GM12878 (cell line): ENCODE results near the gene ZNF3. TPM values are rescaled to one million over a fixed set of nuclear protein-coding genes. Genes with fewer than 3 reads are reported as not detected.

ENCODE experiments used
- BCL11A ChIP-seq: IDR thresholded peaks from 2 replicates; pipeline ENCODE4 v1.6.1; 2011; ENCODE audit warnings: low read depth, low read length
- FOXM1 ChIP-seq: IDR thresholded peaks from 2 replicates; pipeline ENCODE4 v1.6.1; 2012; ENCODE audit warnings: low read depth, mild to moderate bottlenecking, inconsistent platforms, low read length, moderate library complexity
- HDAC2 ChIP-seq: fragments of 200-600 bp; sonication (generic); IDR thresholded peaks from 2 replicates; pipeline ENCODE4 v1.6.1; 2017
- HDAC6 ChIP-seq: fragments of 200-600 bp; sonication (generic); IDR thresholded peaks from one replicate; pipeline ENCODE4 v1.8.0; 2017; ENCODE audit warnings: antibody characterized with exemption; ENCODE audit not compliant: unreplicated experiment
- IKZF2 ChIP-seq, 2 experiments: fragments of 450-650 bp; IDR thresholded peaks; 2 replicates each; pipeline ENCODE4 v1.6.1; 2017; ENCODE audit warnings: mild to moderate bottlenecking in 2 of 2, moderate library complexity in 2 of 2
- MEF2B ChIP-seq: fragments of 450-650 bp; IDR thresholded peaks from 2 replicates; pipeline ENCODE4 v1.6.1; 2018; ENCODE audit warnings: mild to moderate bottlenecking, moderate library complexity; ENCODE audit not compliant: partially characterized antibody, poor library complexity, severe bottlenecking
- MTA2 ChIP-seq: fragments of 450-650 bp; IDR thresholded peaks from 2 replicates; pipeline ENCODE4 v1.6.1; 2016; ENCODE audit warnings: low read depth, mild to moderate bottlenecking, moderate library complexity
- NFXL1 ChIP-seq: fragments of 450-650 bp; IDR thresholded peaks from 2 replicates; pipeline ENCODE4 v1.6.1; 2017; ENCODE audit warnings: antibody characterized with exemption, mild to moderate bottlenecking, borderline replicate concordance
- NFYB ChIP-seq: IDR thresholded peaks from 2 replicates; pipeline ENCODE4 v1.6.1; 2011; ENCODE audit warnings: low read depth, mild to moderate bottlenecking, low read length, improper control_type of control experiment, moderate library complexity; ENCODE audit not compliant: insufficient read depth
- POLR2A ChIP-seq: IDR thresholded peaks from 2 replicates; pipeline ENCODE4 v1.6.1; 2011; ENCODE audit warnings: low read depth, mild to moderate bottlenecking, low read length
- RBBP5 ChIP-seq: fragments of 200-600 bp; sonication (generic); conservative IDR thresholded peaks from 2 replicates; pipeline ENCODE4 v1.6.1; 2016
- RCOR1 ChIP-seq: conservative IDR thresholded peaks from 2 replicates; pipeline ENCODE4 v1.6.1; 2012; ENCODE audit warnings: low read depth, low read length, improper control_type of control experiment
- RUNX3 ChIP-seq: IDR thresholded peaks from 2 replicates; pipeline ENCODE4 v1.6.1; 2012; ENCODE audit warnings: low read length, inconsistent platforms
- SIN3A ChIP-seq: IDR thresholded peaks from 2 replicates; pipeline ENCODE4 v1.6.1; 2012; ENCODE audit warnings: low read depth, low read length, improper control_type of control experiment
- SPI1 ChIP-seq: IDR thresholded peaks from 2 replicates; pipeline ENCODE4 v1.6.1; 2011; ENCODE audit warnings: low read depth, mild to moderate bottlenecking, low read length, moderate library complexity, borderline replicate concordance; ENCODE audit not compliant: insufficient read depth
- TCF12 ChIP-seq: IDR thresholded peaks from 2 replicates; pipeline ENCODE4 v1.6.1; 2011; ENCODE audit warnings: low read depth, mild to moderate bottlenecking, low read length
- TCF3 ChIP-seq: IDR thresholded peaks from 2 replicates; pipeline ENCODE4 v1.6.1; 2012; ENCODE audit warnings: low read depth, mild to moderate bottlenecking, low read length, borderline replicate concordance; ENCODE audit not compliant: insufficient read depth
- polyA plus RNA-seq, 11 experiments: library from polyadenylated mRNA; depleted of rRNA in 4 of 11; unstranded in 6 of 11; stranded (reverse) in 5 of 11; fragments of >200 nt; fragmentation: Nextera tagmentation in 4 of 11; fragmentation: Illumina TruSeq in 1 of 11; extraction: Ambion mirVana in 4 of 11; extraction: Trizol in 1 of 11; gene quantifications; 1 replicate in 1 of 11; 2 replicates in 10 of 11; pipeline versions ENCODE4 v1.2.1 to v1.2.3, GENCODE V29; 2011 to 2016; ENCODE audit warnings: inconsistent platforms in 2 of 11, missing spikeins in 2 of 11, low read depth in 1 of 11
- total RNA-seq, 4 experiments: library from RNA; depleted of rRNA in 3 of 4; stranded (reverse); fragments of >200 nt in 3 of 4; fragmentation: Illumina TruSeq in 1 of 4; extraction: Trizol in 1 of 4; gene quantifications; 2 replicates each; pipeline versions ENCODE4 v1.2.1 to v1.2.3, GENCODE V29; 2013 to 2021
- TF ChIP-seq, protein P1 (sequence below): fragments of 450-650 bp; IDR thresholded peaks from 2 replicates; pipeline ENCODE4 v1.6.1; 2017; ENCODE audit warnings: low read depth, mild to moderate bottlenecking, moderate library complexity
- TF ChIP-seq, protein P2 (sequence below): fragments of 150-350 bp; IDR thresholded peaks from 2 replicates; pipeline ENCODE4 v1.6.1; 2016; ENCODE audit warnings: low read depth, low read length
- TF ChIP-seq, protein P3 (sequence below): IDR thresholded peaks from 2 replicates; pipeline ENCODE4 v1.6.1; 2012; ENCODE audit warnings: low read depth, low read length, improper control_type of control experiment
- TF ChIP-seq, protein P4 (sequence below): fragments of 450-650 bp; IDR thresholded peaks from 2 replicates; pipeline ENCODE4 v1.6.1; 2018; ENCODE audit warnings: mild to moderate bottlenecking, low read depth, moderate library complexity; ENCODE audit not compliant: partially characterized antibody

Gene ZNF3
- total and polyA plus RNA-seq, 10 of the 15 experiments (the other 5 are each of a cell fraction or from before 2014, with no cell fraction given) = 17.2 to 37.4 (median 29.4) TPM

DNA sequence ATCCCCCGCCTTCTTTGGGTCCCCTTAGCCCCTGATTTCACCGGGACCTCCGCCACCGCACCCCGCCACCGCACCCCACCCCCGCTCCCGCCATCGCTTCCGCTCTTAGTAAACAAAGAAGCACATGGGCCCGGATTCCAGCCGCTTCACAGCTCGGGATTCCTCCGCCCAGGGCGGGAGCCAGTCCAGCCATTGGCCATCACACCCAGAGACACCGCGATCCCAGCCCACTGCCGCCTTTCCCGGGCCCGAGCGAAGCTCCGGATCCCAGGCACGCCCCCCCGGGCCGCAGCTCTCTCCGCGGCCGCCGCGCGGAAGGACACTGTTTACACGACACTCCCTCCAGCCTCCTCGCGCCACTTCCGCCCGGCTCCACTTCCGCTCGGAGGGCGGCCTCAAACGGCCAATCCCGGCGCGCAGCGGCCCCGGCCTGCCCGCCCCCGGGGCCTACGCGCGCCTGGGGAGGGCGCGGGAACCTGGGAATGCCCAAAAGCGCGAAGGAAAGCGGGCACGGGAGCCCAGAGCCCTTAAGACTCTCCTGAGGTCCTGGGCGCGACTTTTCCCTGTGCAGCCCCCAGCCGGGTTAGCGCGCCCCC, 19.0 kb upstream of the ZNF3 start (continued):
- TF ChIP-seq IKZF2 (IDR thresholded peaks at IDR 0.05) (peak; percentile 79 to 88), SIN3A (peak; percentile 99), FOXM1 (peak; percentile 66; the same call in 1 of the 2 replicates), TCF3 (no peak; the same call in 1 of the 2 replicates), SPI1 (peak; percentile 81; the same call in 1 of the 2 replicates), MTA2 (no peak), RBBP5 (no peak), TCF12 (peak; percentile 19; the same call in 1 of the 2 replicates), HDAC6 (no peak), POLR2A (peak; percentile 54; the same call in 1 of the 2 replicates), NFYB (peak; percentile 84), BCL11A (no peak; the same call in 1 of the 2 replicates), NFXL1 (no peak), RUNX3 (peak; percentile 80), MEF2B (peak; percentile 78), HDAC2 (peak; percentile 96), RCOR1 (no peak)
- TF ChIP-seq, protein P1, sequence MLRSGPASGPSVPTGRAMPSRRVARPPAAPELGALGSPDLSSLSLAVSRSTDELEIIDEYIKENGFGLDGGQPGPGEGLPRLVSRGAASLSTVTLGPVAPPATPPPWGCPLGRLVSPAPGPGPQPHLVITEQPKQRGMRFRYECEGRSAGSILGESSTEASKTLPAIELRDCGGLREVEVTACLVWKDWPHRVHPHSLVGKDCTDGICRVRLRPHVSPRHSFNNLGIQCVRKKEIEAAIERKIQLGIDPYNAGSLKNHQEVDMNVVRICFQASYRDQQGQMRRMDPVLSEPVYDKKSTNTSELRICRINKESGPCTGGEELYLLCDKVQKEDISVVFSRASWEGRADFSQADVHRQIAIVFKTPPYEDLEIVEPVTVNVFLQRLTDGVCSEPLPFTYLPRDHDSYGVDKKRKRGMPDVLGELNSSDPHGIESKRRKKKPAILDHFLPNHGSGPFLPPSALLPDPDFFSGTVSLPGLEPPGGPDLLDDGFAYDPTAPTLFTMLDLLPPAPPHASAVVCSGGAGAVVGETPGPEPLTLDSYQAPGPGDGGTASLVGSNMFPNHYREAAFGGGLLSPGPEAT = peak; percentile 89; the same call in 1 of the 2 replicates
- TF ChIP-seq, protein P2, sequence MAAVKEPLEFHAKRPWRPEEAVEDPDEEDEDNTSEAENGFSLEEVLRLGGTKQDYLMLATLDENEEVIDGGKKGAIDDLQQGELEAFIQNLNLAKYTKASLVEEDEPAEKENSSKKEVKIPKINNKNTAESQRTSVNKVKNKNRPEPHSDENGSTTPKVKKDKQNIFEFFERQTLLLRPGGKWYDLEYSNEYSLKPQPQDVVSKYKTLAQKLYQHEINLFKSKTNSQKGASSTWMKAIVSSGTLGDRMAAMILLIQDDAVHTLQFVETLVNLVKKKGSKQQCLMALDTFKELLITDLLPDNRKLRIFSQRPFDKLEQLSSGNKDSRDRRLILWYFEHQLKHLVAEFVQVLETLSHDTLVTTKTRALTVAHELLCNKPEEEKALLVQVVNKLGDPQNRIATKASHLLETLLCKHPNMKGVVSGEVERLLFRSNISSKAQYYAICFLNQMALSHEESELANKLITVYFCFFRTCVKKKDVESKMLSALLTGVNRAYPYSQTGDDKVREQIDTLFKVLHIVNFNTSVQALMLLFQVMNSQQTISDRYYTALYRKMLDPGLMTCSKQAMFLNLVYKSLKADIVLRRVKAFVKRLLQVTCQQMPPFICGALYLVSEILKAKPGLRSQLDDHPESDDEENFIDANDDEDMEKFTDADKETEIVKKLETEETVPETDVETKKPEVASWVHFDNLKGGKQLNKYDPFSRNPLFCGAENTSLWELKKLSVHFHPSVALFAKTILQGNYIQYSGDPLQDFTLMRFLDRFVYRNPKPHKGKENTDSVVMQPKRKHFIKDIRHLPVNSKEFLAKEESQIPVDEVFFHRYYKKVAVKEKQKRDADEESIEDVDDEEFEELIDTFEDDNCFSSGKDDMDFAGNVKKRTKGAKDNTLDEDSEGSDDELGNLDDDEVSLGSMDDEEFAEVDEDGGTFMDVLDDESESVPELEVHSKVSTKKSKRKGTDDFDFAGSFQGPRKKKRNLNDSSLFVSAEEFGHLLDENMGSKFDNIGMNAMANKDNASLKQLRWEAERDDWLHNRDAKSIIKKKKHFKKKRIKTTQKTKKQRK = no peak
- TF ChIP-seq, protein P3, sequence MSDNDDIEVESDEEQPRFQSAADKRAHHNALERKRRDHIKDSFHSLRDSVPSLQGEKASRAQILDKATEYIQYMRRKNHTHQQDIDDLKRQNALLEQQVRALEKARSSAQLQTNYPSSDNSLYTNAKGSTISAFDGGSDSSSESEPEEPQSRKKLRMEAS = peak; percentile 95
- TF ChIP-seq, protein P4, sequence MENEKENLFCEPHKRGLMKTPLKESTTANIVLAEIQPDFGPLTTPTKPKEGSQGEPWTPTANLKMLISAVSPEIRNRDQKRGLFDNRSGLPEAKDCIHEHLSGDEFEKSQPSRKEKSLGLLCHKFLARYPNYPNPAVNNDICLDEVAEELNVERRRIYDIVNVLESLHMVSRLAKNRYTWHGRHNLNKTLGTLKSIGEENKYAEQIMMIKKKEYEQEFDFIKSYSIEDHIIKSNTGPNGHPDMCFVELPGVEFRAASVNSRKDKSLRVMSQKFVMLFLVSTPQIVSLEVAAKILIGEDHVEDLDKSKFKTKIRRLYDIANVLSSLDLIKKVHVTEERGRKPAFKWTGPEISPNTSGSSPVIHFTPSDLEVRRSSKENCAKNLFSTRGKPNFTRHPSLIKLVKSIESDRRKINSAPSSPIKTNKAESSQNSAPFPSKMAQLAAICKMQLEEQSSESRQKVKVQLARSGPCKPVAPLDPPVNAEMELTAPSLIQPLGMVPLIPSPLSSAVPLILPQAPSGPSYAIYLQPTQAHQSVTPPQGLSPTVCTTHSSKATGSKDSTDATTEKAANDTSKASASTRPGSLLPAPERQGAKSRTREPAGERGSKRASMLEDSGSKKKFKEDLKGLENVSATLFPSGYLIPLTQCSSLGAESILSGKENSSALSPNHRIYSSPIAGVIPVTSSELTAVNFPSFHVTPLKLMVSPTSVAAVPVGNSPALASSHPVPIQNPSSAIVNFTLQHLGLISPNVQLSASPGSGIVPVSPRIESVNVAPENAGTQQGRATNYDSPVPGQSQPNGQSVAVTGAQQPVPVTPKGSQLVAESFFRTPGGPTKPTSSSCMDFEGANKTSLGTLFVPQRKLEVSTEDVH = peak; percentile 94
